ENCODE results near the gene TDRD6.

- TF ChIP-seq, protein P1, sequence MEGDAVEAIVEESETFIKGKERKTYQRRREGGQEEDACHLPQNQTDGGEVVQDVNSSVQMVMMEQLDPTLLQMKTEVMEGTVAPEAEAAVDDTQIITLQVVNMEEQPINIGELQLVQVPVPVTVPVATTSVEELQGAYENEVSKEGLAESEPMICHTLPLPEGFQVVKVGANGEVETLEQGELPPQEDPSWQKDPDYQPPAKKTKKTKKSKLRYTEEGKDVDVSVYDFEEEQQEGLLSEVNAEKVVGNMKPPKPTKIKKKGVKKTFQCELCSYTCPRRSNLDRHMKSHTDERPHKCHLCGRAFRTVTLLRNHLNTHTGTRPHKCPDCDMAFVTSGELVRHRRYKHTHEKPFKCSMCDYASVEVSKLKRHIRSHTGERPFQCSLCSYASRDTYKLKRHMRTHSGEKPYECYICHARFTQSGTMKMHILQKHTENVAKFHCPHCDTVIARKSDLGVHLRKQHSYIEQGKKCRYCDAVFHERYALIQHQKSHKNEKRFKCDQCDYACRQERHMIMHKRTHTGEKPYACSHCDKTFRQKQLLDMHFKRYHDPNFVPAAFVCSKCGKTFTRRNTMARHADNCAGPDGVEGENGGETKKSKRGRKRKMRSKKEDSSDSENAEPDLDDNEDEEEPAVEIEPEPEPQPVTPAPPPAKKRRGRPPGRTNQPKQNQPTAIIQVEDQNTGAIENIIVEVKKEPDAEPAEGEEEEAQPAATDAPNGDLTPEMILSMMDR (conservative IDR thresholded peaks at IDR 0.05; ENCODE audit: low read length) = no peak
- no peak for TF ChIP-seq EZH2phosphoT487 (IDR thresholded peaks at IDR 0.05; ENCODE audit: borderline replicate concordance)
These were observed 47.4 kb downstream of the TDRD6 start, which contains the start of gene PLA2G7 for GRCh38 chr6:46734867-46735719.
